Gastroesophageal sphincter (tissue), 4 donors: Measurements from ENCODE around the gene SIVA1. TPM values are rescaled to one million over a fixed set of nuclear protein-coding genes. Genes with fewer than 3 reads are reported as not detected.

Source experiments
- ATAC-seq: fragments of 150-250 bp; one replicate; pipeline ENCODE4 v1.9.1; 2016; ENCODE audit warnings: mild to moderate bottlenecking, moderate library complexity
- H3K27ac ChIP-seq, 4 donors: fragments of 200-600 bp; sonication (generic) in 3 of 4; 1 replicate in 3 of 4; 2 replicates in 1 of 4; pipeline ENCODE4 v1.5.1; 2016 to 2019
- H3K27me3 ChIP-seq: fragments of 200-600 bp; sonication (generic); one replicate; pipeline ENCODE4 v1.5.1; 2019
- H3K36me3 ChIP-seq, 2 donors: fragments of 200-600 bp; sonication (generic); one replicate each; pipeline ENCODE4 v1.5.1; 2019; ENCODE audit warnings: control low read depth in 1 of 2
- H3K4me1 ChIP-seq, 3 donors: fragments of 200-600 bp; sonication (generic); 1 replicate in 2 of 3; 2 replicates in 1 of 3; pipeline ENCODE4 v1.5.1; 2016 to 2019; ENCODE audit warnings: control low read depth in 2 of 3
- H3K4me3 ChIP-seq, 2 donors: fragments of 200-600 bp; sonication (generic); one replicate each; pipeline ENCODE4 v1.5.1; 2019; ENCODE audit warnings: mild to moderate bottlenecking in 1 of 2, moderate library complexity in 1 of 2
- H3K9me3 ChIP-seq, 3 donors: fragments of 200-600 bp; sonication (generic); one replicate each; pipeline ENCODE4 v1.5.1; 2017 to 2019; ENCODE audit warnings: control low read depth in 2 of 3
- EP300 ChIP-seq: sonication (generic); formaldehyde crosslinking; IDR thresholded peaks from one replicate; pipeline ENCODE4 v1.6.1; 2017; ENCODE audit warnings: antibody characterized with exemption, mild to moderate bottlenecking
- POLR2A ChIP-seq, 2 donors: fragments of 450-650 bp; IDR thresholded peaks; one replicate each; pipeline ENCODE4 v1.6.1; 2017; ENCODE audit warnings: antibody characterized with exemption in 2 of 2, mild to moderate bottlenecking in 2 of 2, moderate library complexity in 1 of 2
- POLR2AphosphoS5 ChIP-seq: sonication (generic); formaldehyde crosslinking; IDR thresholded peaks from one replicate; pipeline ENCODE4 v1.6.1; 2017; ENCODE audit warnings: antibody characterized with exemption
- WGBS, 2 donors: methylation state at CpG; one replicate each; pipeline ENCODE4 v1.1.5; 2018; ENCODE audit warnings: low coverage in 1 of 2; 5-methylcytosine and 5-hydroxymethylcytosine counted together
- total RNA-seq, 4 donors: library from RNA; depleted of rRNA; stranded (reverse); fragments of >200 nt; gene quantifications; one replicate each; pipeline ENCODE4 v1.1.0, GENCODE V29; 2016
- TF ChIP-seq, protein P1 (sequence below), 4 experiments: fragments of 200-600 bp in 2 of 4; fragments of 450-650 bp in 2 of 4; sonication (generic) in 1 of 4; IDR thresholded peaks; one replicate each; pipeline ENCODE4 v1.5.1; 2017 to 2019; ENCODE audit warnings: antibody characterized with exemption in 4 of 4, mild to moderate bottlenecking in 2 of 4, moderate library complexity in 2 of 4

The SIVA1 gene
- total RNA-seq, 4 donors from 2014 or later = 188 to 513 (median 363) TPM

DNA sequence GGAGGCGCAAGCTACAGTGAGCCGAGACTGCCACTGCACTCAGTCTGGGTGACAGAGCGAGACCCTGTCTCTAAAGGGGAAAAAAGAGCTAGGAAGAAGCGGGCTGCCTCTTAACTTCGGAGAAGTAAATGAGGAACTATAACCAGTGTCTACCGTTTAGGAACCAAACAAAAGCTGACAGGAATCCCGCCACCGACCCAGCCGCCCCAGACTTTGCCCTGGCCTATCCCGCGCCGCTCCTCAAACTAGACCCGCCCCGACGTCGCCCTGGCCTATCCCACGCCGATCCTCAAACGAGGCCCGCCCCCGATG lies 568 bp upstream of the SIVA1 start:
- no peaks in the 10 kb centered on the region for H3K27me3 ChIP-seq
- peak overlapping the region; percentile 47 to 90 (median 88) for H3K27ac ChIP-seq
- TF ChIP-seq, protein P1, sequence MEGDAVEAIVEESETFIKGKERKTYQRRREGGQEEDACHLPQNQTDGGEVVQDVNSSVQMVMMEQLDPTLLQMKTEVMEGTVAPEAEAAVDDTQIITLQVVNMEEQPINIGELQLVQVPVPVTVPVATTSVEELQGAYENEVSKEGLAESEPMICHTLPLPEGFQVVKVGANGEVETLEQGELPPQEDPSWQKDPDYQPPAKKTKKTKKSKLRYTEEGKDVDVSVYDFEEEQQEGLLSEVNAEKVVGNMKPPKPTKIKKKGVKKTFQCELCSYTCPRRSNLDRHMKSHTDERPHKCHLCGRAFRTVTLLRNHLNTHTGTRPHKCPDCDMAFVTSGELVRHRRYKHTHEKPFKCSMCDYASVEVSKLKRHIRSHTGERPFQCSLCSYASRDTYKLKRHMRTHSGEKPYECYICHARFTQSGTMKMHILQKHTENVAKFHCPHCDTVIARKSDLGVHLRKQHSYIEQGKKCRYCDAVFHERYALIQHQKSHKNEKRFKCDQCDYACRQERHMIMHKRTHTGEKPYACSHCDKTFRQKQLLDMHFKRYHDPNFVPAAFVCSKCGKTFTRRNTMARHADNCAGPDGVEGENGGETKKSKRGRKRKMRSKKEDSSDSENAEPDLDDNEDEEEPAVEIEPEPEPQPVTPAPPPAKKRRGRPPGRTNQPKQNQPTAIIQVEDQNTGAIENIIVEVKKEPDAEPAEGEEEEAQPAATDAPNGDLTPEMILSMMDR (IDR thresholded peaks at IDR 0.05) = no peak
- TF ChIP-seq POLR2AphosphoS5 (no peak), POLR2A (IDR thresholded peaks at IDR 0.05) (peak in 1 of 2 donors; percentile 25), EP300 (no peak)
- ATAC-seq = no peak
- H3K4me1 ChIP-seq = peaks cover 0 to 76% (median 27%) of the 10 kb centered on the region in 3 donors
- peaks cover 0 to 27% of the 10 kb centered on the region in 2 donors for H3K36me3 ChIP-seq
- peak overlapping the region; percentile 11 to 86 for H3K4me3 ChIP-seq
- no peaks in the 10 kb centered on the region for H3K9me3 ChIP-seq
- WGBS, 2 donors = 0% methylated on average over 12 to 13 of the region's 21 CpGs

DNA sequence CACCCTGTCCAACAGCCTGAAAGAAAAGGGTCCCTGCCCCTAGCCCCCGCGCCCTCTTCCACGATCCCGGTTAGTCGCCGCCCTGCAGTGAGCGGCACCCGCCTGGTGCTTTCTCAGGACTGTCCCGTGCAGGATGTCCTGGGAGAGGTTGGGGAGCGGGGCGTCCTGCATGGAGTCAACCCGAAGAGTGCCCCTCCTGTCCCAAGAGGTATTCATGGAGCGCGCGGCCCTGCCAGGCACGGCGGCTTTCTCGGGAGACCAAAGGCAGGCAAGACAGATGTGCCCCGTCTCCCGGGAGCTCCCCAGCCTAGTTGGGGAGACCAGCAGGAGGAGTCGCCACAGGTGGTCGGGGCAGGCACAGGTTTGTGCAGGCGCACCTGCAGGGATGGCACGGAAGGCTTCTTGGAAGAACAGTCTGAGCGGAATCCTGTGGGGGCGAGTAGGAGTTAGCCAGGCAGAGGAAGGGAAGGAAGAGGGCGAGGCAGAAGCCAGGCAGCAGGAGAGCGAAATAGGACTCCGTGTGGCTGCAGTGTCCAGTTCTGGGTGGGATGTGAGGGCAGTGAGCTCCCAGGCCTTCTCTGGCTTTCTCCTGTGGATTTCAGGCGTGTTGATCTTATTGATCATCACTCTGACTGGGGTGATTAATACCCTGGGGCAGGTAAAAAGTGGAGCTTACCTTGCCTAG lies 723 bp downstream of the SIVA1 start:
- peaks cover 0 to 63% (median 23%) of the 10 kb centered on the region in 3 donors for H3K4me1 ChIP-seq
- 3 to 10% methylated on average over 2 to 10 of the region's 30 CpGs for WGBS, 2 donors
- H3K27me3 ChIP-seq = no peaks in the 10 kb centered on the region
- H3K36me3 ChIP-seq = peaks cover 0 to 40% of the 10 kb centered on the region in 2 donors
- H3K4me3 ChIP-seq = peak overlapping the region; percentile 83 to 86
- peak overlapping the region; percentile 76 to 90 (median 88) for H3K27ac ChIP-seq
- H3K9me3 ChIP-seq = no peaks in the 10 kb centered on the region
- TF ChIP-seq, protein P1 (IDR thresholded peaks at IDR 0.05) = no peak
- TF ChIP-seq POLR2AphosphoS5 = no peak
- TF ChIP-seq EP300 = no peak
- no peak for TF ChIP-seq POLR2A (IDR thresholded peaks at IDR 0.05)
- ATAC-seq = no peak

DNA sequence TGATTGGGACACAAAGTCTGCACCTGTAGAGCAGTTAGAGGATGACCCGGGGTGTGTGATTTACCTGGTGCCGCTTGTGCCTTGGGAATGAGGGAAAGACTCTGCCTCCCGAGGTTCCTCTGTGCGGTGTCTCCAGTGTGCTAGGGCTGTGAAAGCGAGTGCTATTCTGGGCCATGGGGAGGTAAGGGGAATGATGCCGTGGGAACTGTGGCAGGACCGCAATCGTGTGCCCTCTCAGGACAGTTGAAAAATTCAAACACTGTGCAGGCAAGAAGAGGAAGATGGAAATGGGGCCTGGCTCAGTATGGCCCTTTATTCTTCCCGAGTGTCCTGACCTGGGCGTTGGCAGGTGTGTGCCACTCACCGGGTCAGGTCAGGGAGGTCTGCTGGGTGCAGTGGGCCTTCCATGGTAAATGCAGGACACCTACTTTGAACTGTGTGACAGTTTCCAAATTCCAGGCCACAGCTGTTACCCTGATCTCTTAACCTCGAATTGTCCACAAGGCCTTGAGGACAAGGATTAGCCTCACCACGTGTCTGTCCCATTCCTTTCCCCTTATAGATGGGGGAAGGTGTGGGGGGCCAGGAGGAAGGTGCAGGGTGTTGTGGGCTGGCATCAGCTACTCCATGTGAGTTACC lies 1.4 kb downstream of the SIVA1 start:
- 42 to 52% methylated on average over 7 to 10 of the region's 13 CpGs for WGBS, 2 donors
- Histone ChIP-seq H3K4me3 (peak overlapping the region in 1 of 2 donors; percentile 86), H3K36me3 (peaks cover 0 to 47% of the 10 kb centered on the region in 2 donors), H3K27me3 (no peaks in the 10 kb centered on the region), H3K4me1 (peaks cover 0 to 56% (median 23%) of the 10 kb centered on the region in 3 donors), H3K9me3 (no peaks in the 10 kb centered on the region), H3K27ac (peak overlapping the region in 3 of 4 donors; percentile 87 to 90 (median 88))
- TF ChIP-seq EP300 (no peak), POLR2AphosphoS5 (no peak), POLR2A (IDR thresholded peaks at IDR 0.05) (no peak)
- TF ChIP-seq, protein P1 (IDR thresholded peaks at IDR 0.05) = no peak
- ATAC-seq = no peak

DNA sequence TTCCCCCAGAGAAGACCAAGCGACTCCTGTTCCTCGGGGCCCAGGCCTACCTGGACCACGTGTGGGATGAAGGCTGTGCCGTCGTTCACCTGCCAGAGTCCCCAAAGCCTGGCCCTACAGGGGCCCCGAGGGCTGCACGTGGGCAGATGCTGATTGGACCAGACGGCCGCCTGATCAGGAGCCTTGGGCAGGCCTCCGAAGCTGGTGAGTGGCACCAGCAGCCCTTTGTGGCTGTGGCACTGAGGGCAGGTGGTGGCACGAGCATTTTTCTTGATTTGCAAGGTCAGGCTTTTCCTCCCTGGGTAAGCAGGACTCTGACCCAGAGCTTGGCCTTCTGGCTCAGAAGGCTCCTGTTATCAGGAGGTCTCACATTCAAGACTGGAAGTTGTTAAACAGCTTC lies 2.7 kb downstream of the SIVA1 start:
- Histone ChIP-seq H3K27me3 (no peaks in the 10 kb centered on the region), H3K27ac (no peak overlapping the region), H3K36me3 (peaks cover 0 to 60% of the 10 kb centered on the region in 2 donors), H3K9me3 (no peaks in the 10 kb centered on the region), H3K4me3 (no peak overlapping the region), H3K4me1 (peaks cover 0 to 52% (median 23%) of the 10 kb centered on the region in 3 donors)
- no CpG with 5 or more reads among the region's 11 CpGs for WGBS, 2 donors
- TF ChIP-seq EP300 = no peak
- TF ChIP-seq, protein P1 (IDR thresholded peaks at IDR 0.05) = no peak
- no peak for TF ChIP-seq POLR2AphosphoS5
- TF ChIP-seq POLR2A (IDR thresholded peaks at IDR 0.05) = no peak
- no peak for ATAC-seq
